ENCODE results near the gene GDPD4.

The GDPD4 gene

DNA sequence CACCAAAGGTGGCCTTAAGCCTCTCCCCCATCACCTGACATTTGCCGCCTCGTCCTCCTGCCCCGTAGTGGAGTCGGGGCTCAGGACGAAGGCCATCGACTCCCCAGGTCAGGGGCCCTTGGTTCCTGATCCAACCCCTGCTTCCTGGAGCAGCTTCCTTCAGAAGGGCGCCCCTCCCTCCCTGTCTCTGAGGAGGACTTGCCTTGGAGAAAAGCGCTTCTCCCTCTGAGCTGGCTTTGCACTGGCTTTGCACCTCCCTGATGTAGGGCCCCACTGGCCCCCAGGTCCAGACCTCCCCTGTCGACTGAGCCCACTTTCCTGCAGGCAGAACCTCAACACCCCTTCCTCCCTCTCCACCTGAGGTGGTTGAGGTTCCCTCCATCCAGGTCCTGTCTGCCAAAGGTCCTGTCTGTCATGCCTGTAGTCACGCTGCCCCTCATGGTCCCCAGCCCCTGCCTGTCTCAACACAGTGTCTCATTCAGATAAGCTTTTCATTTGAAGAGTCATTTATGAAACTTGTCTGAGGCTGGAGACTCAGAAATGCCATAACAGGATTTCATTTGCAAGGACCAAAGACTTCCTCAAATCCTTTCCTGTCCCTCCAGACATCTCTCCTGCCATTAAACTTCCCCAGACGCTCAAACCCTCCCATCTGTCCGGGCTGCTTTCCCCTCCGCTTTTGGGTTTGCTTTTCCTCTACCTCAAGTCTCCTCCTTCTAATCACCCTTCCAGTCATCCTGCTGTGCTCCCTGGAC, 95.0 kb downstream of the GDPD4 start:
- POLR2A ChIA-PET = no interaction called here
- CTCF ChIA-PET = interaction anchor here (0.6 kb wide), 1 partner anchor 79 kb away, joined by 3 read pairs; no protein-coding TSS in a partner anchor
- TF ChIP-seq, protein P1, sequence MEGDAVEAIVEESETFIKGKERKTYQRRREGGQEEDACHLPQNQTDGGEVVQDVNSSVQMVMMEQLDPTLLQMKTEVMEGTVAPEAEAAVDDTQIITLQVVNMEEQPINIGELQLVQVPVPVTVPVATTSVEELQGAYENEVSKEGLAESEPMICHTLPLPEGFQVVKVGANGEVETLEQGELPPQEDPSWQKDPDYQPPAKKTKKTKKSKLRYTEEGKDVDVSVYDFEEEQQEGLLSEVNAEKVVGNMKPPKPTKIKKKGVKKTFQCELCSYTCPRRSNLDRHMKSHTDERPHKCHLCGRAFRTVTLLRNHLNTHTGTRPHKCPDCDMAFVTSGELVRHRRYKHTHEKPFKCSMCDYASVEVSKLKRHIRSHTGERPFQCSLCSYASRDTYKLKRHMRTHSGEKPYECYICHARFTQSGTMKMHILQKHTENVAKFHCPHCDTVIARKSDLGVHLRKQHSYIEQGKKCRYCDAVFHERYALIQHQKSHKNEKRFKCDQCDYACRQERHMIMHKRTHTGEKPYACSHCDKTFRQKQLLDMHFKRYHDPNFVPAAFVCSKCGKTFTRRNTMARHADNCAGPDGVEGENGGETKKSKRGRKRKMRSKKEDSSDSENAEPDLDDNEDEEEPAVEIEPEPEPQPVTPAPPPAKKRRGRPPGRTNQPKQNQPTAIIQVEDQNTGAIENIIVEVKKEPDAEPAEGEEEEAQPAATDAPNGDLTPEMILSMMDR (IDR thresholded peaks at IDR 0.05; ENCODE audit: control extremely low read depth, extremely low read depth, low read depth, missing control alignments) = no peak
- no peak for DNase-seq (ENCODE audit: extremely low spot score)

DNA sequence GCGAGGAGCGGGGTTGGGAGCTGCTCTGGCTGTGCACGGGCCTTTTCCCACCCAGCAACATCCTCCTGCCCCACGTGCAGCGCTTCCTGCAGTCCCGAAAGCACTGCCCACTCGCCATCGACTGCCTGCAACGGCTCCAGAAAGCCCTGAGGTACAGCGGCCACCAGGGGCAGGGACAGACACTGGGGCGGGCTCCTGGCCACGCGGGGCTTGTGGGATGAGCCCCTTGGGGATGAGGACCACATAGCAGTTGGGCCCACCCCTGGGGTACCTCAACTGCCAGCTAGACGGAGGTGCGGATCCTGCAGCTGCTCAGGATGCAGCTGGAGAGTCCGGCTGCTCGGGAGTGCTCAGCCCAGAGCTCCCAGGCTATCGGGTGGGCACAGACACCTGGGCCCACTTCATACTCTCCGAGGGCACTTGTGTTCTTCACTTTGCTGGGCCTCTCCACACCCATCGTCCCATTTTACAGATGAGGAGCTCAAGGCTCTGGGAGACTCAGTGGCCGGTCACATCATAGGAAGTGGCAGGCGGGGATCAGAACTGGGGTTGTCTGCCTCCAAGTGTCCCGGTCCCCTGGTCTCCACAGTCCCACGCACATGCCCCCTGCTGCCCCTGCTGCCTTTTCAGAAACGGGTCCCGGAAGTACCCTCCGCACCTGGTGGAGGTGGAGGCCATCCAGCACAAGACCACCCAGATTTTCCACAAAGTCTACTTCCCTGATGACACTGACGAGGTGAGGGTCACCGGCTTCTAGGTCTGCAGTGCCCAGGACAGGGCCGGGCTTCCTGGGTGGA, 95.8 kb downstream of the GDPD4 start:
- CTCF ChIA-PET = interaction anchor here (0.6 kb wide), 1 partner anchor 79 kb away, joined by 3 read pairs; no protein-coding TSS in a partner anchor
- POLR2A ChIA-PET = no interaction called here
- DNase-seq (ENCODE audit: extremely low spot score) = no peak
- TF ChIP-seq, protein P1 (IDR thresholded peaks at IDR 0.05; ENCODE audit: control extremely low read depth, extremely low read depth, low read depth, missing control alignments) = no peak

DNA sequence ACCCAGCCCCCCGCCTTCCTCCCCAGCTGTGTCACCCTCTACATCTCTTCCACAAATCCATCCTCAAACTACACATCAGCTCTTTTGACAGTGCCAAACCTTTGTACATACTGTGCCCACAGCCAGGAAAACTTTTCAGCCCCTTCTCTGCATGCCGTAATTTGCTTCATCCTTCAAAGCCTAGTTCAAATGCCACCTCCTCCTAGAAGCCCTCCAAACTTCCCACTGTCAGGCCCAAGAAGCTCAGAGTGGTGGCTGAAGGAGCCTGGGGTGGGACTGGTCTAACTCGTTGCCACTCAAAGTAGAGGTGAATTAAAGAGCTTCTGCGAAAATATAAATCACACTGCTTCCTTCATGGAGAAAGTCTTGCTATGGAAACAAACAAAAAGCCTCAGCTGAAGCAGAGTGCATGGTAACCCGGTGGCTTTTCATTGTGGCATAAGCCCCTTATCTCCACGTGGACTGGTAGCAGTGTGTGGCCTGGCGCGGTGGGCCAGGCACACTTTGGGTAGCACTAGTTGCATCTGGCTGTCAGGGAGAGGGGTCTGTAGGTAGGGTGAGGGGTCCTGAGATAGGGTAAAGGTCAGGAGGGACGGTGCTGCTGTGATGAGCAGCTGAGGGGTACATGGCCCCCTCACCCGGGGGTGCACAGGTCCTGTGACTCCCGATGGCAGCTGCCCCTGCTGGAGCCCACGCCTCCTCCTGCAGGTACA, 96.6 kb downstream of the GDPD4 start:
- TF ChIP-seq, protein P1 (IDR thresholded peaks at IDR 0.05; ENCODE audit: control extremely low read depth, extremely low read depth, low read depth, missing control alignments) = no peak
- ChIA-PET POLR2A (no interaction called here), CTCF (interaction anchor here (0.8 to 1.3 kb wide), 2 partner anchors 9 to 16 kb away, joined by 3 to 6 read pairs; no protein-coding TSS in a partner anchor)
- no peak for DNase-seq (ENCODE audit: extremely low spot score)

DNA sequence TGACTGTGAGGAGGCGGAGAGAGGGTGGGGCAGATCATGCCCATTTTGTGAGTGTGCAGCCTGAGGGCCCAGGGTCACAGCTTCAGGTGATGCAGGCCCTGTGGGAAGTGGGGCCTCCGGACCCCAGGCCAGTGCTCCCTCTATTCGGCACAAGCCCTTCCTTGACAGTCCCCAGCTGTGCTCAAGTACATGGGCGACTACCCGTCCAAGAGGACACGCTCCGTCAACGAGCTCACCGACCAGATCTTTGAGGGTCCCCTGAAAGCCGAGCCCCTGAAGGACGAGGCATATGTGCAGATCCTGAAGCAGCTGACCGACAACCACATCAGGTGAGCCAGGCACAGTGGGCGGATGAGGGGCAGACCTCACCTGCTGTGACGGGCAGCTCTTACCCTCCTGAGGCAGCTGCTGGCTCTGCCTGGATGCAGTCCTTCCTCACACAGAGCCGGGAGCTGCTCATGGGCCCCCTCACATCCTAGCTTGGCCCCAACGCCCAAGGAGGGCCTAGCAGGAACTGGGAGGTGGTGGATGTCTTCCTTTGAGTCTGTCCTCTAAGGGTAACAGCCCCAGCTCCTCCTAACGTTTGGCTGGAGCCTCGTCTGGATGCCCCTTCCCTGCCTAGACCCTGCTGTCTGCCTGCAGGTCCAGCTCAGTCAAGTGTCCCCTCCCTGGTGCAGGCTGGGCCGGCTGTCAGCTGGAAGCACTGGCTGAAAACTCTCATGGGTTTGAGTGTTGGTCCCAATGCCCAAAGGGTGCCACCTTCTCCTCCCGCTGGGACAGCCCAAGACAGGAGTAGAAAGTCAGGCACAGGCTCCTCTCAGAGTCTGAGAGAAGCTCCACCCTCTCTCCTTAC, 97.4 kb downstream of the GDPD4 start:
- TF ChIP-seq, protein P1 (IDR thresholded peaks at IDR 0.05; ENCODE audit: control extremely low read depth, extremely low read depth, low read depth, missing control alignments) = no peak
- no peak for DNase-seq (ENCODE audit: extremely low spot score)
- ChIA-PET POLR2A (no interaction called here), CTCF (interaction anchor here (0.8 to 2.0 kb wide), 3 partner anchors 8 to 17 kb away, joined by 3 to 6 read pairs (median 6); no protein-coding TSS in a partner anchor)

DNA sequence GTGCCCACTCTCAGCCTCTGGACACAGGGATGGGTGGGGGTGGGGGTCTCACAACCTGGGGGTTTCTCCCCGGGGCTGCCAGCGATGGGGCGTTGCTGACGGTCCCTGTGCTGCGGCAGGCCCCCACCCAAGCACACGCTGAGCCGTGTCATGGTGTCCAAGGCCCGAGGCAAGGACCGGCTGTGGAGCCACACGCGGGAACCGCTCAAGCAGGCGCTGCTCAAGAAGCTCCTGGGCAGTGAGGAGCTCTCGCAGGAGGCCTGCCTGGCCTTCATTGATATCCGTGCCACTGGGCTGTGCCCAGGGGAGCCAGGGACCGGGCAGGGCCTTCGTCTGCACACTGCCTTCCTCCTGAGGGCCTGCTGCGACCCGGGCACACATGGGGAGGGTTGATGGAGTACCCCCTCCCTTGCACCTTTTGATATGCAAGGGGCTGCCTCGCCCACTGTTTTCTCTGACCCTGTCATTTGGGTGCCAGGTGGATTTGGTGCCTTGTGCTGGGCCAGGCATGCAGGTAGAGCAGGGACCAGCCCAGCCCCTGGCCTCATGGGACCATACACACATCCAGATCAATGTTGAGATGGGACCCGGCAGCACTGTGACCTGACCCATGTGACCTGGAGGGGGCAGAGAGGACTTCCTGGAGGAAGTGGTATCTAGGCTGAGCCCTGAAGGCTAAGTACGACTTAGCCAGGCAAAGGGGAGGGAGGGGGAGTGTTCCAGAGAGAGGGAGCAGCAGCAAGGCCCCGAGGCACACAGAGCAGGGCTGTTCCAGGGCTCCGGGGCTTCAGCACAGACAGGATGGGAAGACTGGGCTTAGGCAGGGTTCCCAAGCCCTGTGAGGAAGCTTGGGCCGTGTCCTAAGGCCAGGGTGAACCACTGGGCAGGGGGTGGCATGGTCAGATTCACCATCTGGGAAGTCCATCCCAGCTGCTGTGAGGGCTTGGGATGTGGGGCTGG, 98.3 kb downstream of the GDPD4 start:
- DNase-seq (ENCODE audit: extremely low spot score) = no peak
- CTCF ChIA-PET = interaction anchor here (1.3 to 2.0 kb wide), 3 partner anchors 7 to 16 kb away, joined by 3 to 6 read pairs (median 6); no protein-coding TSS in a partner anchor
- TF ChIP-seq, protein P1 (IDR thresholded peaks at IDR 0.05; ENCODE audit: control extremely low read depth, extremely low read depth, low read depth, missing control alignments) = no peak
- POLR2A ChIA-PET = no interaction called here

All from GM10248 (cell line).